Neural cell (in vitro differentiated cells): Measurements from ENCODE around the gene AMH. TPM values are rescaled to one million over a fixed set of nuclear protein-coding genes. Genes with fewer than 3 reads are reported as not detected.

Source experiments
- H2AFZ ChIP-seq: fragments of 200-600, 300-800 bp; sonication (generic), shearing (Covaris generic); 2 replicates; pipeline ENCODE4 v1.6.0; 2014; ENCODE audit warnings: low read depth, mild to moderate bottlenecking, antibody characterized with exemption, low read length, moderate library complexity
- H3F3A ChIP-seq: fragments of 200-600 bp; shearing (Covaris generic); 2 replicates; pipeline ENCODE4 v1.6.1; 2016; ENCODE audit warnings: mild to moderate bottlenecking, moderate library complexity, mixed read lengths, antibody characterized with exemption, low read length; ENCODE audit not compliant: insufficient read depth, poor library complexity, severe bottlenecking
- H3K27ac ChIP-seq: fragments of 200-600, 300-800 bp; sonication (generic), shearing (Covaris generic); 2 replicates; pipeline ENCODE4 v1.5.1; 2014; ENCODE audit warnings: mild to moderate bottlenecking, low read length, moderate library complexity
- H3K27me3 ChIP-seq: fragments of 300-800, 200-600 bp; sonication (generic), shearing (Covaris generic); 2 replicates; pipeline ENCODE4 v1.6.0; 2014; ENCODE audit warnings: mild to moderate bottlenecking, low read depth, low read length, moderate library complexity; ENCODE audit not compliant: insufficient read depth
- H3K36me3 ChIP-seq: fragments of 300-800, 200-600 bp; sonication (generic), shearing (Covaris generic); 2 replicates; pipeline ENCODE4 v1.5.1; 2014; ENCODE audit warnings: mild to moderate bottlenecking, antibody characterized with exemption, low read length, moderate library complexity; ENCODE audit not compliant: insufficient read depth
- H3K4me2 ChIP-seq: fragments of 300-800, 200-600 bp; sonication (generic), shearing (Covaris generic); 2 replicates; pipeline ENCODE4 v1.6.0; 2014; ENCODE audit warnings: mild to moderate bottlenecking, low read length
- H3K4me3 ChIP-seq: fragments of 300-800, 200-600 bp; sonication (generic), shearing (Covaris generic); 2 replicates; pipeline ENCODE4 v1.5.1; 2014; ENCODE audit warnings: mild to moderate bottlenecking, low read length, moderate library complexity
- H3K79me2 ChIP-seq: fragments of 200-600 bp; shearing (Covaris generic); replicated peaks from 2 replicates; pipeline ENCODE4 v1.6.0; 2014; ENCODE audit warnings: mild to moderate bottlenecking, low read length, moderate library complexity; ENCODE audit not compliant: insufficient read depth
- H3K9ac ChIP-seq: fragments of 300-800, 200-600 bp; sonication (generic), shearing (Covaris generic); 2 replicates; pipeline ENCODE4 v1.6.1; 2016; ENCODE audit warnings: mild to moderate bottlenecking, low read length, mixed read lengths
- H3K9me2 ChIP-seq: fragments of 200-600 bp; shearing (Covaris generic); 2 replicates; pipeline ENCODE4 v1.6.1; 2016; ENCODE audit warnings: mild to moderate bottlenecking, low read length, mixed read lengths; ENCODE audit not compliant: insufficient read depth
- H3K9me3 ChIP-seq: fragments of 200-600, 300-800 bp; sonication (generic), shearing (Covaris generic); 2 replicates; pipeline ENCODE4 v1.6.1; 2016; ENCODE audit warnings: mild to moderate bottlenecking, mixed run types, low read length, moderate library complexity, mixed read lengths
- H4K20me1 ChIP-seq: fragments of 200-600 bp; shearing (Covaris generic); 2 replicates; pipeline ENCODE4 v1.6.1; 2016; ENCODE audit warnings: mild to moderate bottlenecking, mixed run types; ENCODE audit not compliant: insufficient read depth
- EP300 ChIP-seq: fragments of 450-650 bp; conservative IDR thresholded peaks from 2 replicates; pipeline ENCODE4 v1.6.1; 2014; ENCODE audit warnings: antibody characterized with exemption, mild to moderate bottlenecking, moderate library complexity; ENCODE audit not compliant: poor library complexity, severe bottlenecking
- EZH2 ChIP-seq: fragments of 200-600, 300-800 bp; shearing (Covaris generic), sonication (generic); IDR thresholded peaks from 2 replicates; pipeline ENCODE4 v1.6.1; 2014; ENCODE audit warnings: antibody characterized with exemption, low read length, borderline replicate concordance, mild to moderate bottlenecking; ENCODE audit not compliant: insufficient read depth, poor library complexity, severe bottlenecking
- MXI1 ChIP-seq: fragments of 450-650 bp; conservative IDR thresholded peaks from 2 replicates; pipeline ENCODE4 v1.6.1; 2014; ENCODE audit warnings: antibody characterized with exemption, mild to moderate bottlenecking; ENCODE audit not compliant: poor library complexity, severe bottlenecking
- POLR2AphosphoS5 ChIP-seq: IDR thresholded peaks from 2 replicates; pipeline ENCODE4 v1.6.1; 2012
- RAD21 ChIP-seq: fragments of 450-650 bp; conservative IDR thresholded peaks from 2 replicates; pipeline ENCODE4 v1.6.1; 2014; ENCODE audit warnings: antibody characterized with exemption, mild to moderate bottlenecking, moderate library complexity
- SMC3 ChIP-seq: fragments of 450-650 bp; conservative IDR thresholded peaks from 2 replicates; pipeline ENCODE4 v1.6.1; 2014; ENCODE audit warnings: antibody characterized with exemption, mild to moderate bottlenecking, moderate library complexity; ENCODE audit not compliant: poor library complexity
- TAF1 ChIP-seq: IDR thresholded peaks from 2 replicates; pipeline ENCODE4 v1.6.1; 2012; ENCODE audit warnings: low read depth
- polyA plus RNA-seq: library from polyadenylated mRNA; depleted of rRNA; stranded (reverse); fragments of >200 nt; gene quantifications from 2 replicates; pipeline ENCODE4 v1.2.3, GENCODE V29; 2014
- TF ChIP-seq, protein P1 (sequence below): fragments of 450-650 bp; IDR thresholded peaks from 2 replicates; pipeline ENCODE4 v1.5.1; 2014; ENCODE audit warnings: antibody characterized with exemption, mild to moderate bottlenecking, moderate library complexity; ENCODE audit not compliant: poor library complexity, severe bottlenecking
- TF ChIP-seq, protein P2 (sequence below): IDR thresholded peaks from 2 replicates; pipeline ENCODE4 v1.6.1; 2012; ENCODE audit warnings: borderline replicate concordance

The AMH gene
- polyA plus RNA-seq, 1 donor from 2014 or later: 57.5 TPM

DNA sequence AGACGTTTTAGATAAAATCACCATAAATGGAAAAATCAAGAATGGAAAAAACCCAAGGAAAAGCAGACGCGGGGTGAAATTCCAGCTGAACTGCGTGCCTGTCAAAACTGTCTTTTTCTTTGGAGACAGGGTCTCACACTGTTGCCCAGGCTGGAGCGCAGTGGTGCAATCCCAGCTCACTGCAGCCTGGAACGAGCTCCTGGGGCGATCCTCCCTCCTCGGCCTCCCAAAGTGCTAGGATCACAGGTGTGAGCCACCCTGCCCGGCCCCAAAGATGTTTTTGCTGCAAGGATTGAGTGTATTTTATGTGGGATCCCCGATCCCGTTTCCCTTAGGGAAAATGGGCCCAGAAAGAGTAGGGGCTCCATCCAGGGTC lies 33.7 kb downstream of the AMH start:
- no peak overlapping the region for H2AFZ ChIP-seq
- H3K27ac ChIP-seq: no peak overlapping the region
- TF ChIP-seq POLR2AphosphoS5: no peak
- TF ChIP-seq, protein P1, sequence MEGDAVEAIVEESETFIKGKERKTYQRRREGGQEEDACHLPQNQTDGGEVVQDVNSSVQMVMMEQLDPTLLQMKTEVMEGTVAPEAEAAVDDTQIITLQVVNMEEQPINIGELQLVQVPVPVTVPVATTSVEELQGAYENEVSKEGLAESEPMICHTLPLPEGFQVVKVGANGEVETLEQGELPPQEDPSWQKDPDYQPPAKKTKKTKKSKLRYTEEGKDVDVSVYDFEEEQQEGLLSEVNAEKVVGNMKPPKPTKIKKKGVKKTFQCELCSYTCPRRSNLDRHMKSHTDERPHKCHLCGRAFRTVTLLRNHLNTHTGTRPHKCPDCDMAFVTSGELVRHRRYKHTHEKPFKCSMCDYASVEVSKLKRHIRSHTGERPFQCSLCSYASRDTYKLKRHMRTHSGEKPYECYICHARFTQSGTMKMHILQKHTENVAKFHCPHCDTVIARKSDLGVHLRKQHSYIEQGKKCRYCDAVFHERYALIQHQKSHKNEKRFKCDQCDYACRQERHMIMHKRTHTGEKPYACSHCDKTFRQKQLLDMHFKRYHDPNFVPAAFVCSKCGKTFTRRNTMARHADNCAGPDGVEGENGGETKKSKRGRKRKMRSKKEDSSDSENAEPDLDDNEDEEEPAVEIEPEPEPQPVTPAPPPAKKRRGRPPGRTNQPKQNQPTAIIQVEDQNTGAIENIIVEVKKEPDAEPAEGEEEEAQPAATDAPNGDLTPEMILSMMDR: no peak
- TF ChIP-seq TAF1: no peak
- no peak for TF ChIP-seq EZH2
- no peak for TF ChIP-seq EP300
- no peak for TF ChIP-seq RAD21
- TF ChIP-seq, protein P2, sequence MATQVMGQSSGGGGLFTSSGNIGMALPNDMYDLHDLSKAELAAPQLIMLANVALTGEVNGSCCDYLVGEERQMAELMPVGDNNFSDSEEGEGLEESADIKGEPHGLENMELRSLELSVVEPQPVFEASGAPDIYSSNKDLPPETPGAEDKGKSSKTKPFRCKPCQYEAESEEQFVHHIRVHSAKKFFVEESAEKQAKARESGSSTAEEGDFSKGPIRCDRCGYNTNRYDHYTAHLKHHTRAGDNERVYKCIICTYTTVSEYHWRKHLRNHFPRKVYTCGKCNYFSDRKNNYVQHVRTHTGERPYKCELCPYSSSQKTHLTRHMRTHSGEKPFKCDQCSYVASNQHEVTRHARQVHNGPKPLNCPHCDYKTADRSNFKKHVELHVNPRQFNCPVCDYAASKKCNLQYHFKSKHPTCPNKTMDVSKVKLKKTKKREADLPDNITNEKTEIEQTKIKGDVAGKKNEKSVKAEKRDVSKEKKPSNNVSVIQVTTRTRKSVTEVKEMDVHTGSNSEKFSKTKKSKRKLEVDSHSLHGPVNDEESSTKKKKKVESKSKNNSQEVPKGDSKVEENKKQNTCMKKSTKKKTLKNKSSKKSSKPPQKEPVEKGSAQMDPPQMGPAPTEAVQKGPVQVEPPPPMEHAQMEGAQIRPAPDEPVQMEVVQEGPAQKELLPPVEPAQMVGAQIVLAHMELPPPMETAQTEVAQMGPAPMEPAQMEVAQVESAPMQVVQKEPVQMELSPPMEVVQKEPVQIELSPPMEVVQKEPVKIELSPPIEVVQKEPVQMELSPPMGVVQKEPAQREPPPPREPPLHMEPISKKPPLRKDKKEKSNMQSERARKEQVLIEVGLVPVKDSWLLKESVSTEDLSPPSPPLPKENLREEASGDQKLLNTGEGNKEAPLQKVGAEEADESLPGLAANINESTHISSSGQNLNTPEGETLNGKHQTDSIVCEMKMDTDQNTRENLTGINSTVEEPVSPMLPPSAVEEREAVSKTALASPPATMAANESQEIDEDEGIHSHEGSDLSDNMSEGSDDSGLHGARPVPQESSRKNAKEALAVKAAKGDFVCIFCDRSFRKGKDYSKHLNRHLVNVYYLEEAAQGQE: no peak
- TF ChIP-seq SMC3: no peak
- no peak for TF ChIP-seq MXI1
- no peak overlapping the region for H3K4me3 ChIP-seq
- H3K9me2 ChIP-seq: no peaks in the 10 kb centered on the region
- no peak overlapping the region for H3K9ac ChIP-seq
- H3K79me2 ChIP-seq: no peaks in the 10 kb centered on the region
- H4K20me1 ChIP-seq: no peaks in the 10 kb centered on the region
- H3K9me3 ChIP-seq: no peaks in the 10 kb centered on the region
- peaks cover 25% of the 10 kb centered on the region for H3K27me3 ChIP-seq
- H3F3A ChIP-seq: no peaks in the 10 kb centered on the region
- H3K36me3 ChIP-seq: no peaks in the 10 kb centered on the region
- no peak overlapping the region for H3K4me2 ChIP-seq

DNA sequence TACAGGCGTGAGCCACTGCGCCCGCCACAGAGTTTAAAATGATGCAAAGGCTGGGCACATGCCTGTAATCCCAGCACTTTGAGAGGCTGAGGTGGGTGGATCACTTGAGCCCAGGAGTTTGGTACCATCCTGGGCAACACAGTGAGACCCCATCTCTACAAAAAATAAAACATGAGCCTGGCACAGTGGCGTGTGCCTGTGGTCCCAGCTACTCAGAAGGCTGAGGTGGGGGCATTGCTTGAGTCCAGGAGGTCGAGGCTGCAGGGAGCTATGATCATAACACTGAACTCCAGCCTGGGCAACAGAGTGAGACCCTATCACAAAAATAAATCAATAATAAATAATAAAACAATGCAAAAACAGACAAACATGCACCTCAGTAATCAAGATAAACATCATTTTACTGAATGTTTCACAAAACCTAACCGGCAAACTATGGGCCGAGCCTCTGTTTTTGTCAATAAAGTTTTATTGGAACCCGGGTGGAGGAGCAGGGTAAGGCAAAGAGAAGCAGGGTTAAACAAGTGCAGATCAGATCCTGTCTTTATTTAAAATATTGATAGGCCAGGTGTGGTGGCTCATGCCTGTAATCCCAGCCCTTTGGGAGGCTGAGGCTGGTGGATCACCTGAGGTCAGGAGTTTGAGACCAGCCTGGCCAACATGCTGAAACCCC lies 34.8 kb downstream of the AMH start:
- H3K9ac ChIP-seq: no peak overlapping the region
- H3F3A ChIP-seq: no peaks in the 10 kb centered on the region
- no peak overlapping the region for H2AFZ ChIP-seq
- no peaks in the 10 kb centered on the region for H3K9me3 ChIP-seq
- no peak overlapping the region for H3K4me2 ChIP-seq
- H3K27me3 ChIP-seq: peaks cover 36% of the 10 kb centered on the region
- no peak for TF ChIP-seq EP300
- TF ChIP-seq SMC3: no peak
- TF ChIP-seq EZH2: no peak
- TF ChIP-seq, protein P2: no peak
- TF ChIP-seq, protein P1: no peak
- no peak for TF ChIP-seq RAD21
- TF ChIP-seq TAF1: no peak
- TF ChIP-seq POLR2AphosphoS5: no peak
- TF ChIP-seq MXI1: no peak
- H3K36me3 ChIP-seq: no peaks in the 10 kb centered on the region
- no peaks in the 10 kb centered on the region for H4K20me1 ChIP-seq
- no peaks in the 10 kb centered on the region for H3K79me2 ChIP-seq
- no peak overlapping the region for H3K4me3 ChIP-seq
- H3K27ac ChIP-seq: no peak overlapping the region
- H3K9me2 ChIP-seq: no peaks in the 10 kb centered on the region
